PC-3 (cell line): ENCODE measurements around the gene ROS1. TPM values are rescaled to one million over a fixed set of nuclear protein-coding genes. Genes with fewer than 3 reads are reported as not detected.

Experiments used
- ATAC-seq: fragments of 200-7000 bp; cut with Tn5 transposase; 2 replicates; pipeline ENCODE4 v1.9.1; 2020; ENCODE audit warnings: mild to moderate bottlenecking, moderate library complexity
- BruUV-seq: library from RNA; stranded (reverse); fragments of 400-500 nt; replicated peaks from 2 replicates; lab custom pipeline; 2021; lab: Mats Ljungman, UMichigan
- CTCF ChIA-PET: fragments of 300-600 bp; sonication (Branson Sonifier 250); formaldehyde crosslinking; loops from one replicate; lab custom pipeline; 2022; ENCODE audit warnings: antibody characterized with exemption; lab: Charles Lee
- POLR2A ChIA-PET: fragments of 300-600 bp; sonication (Branson Sonifier 250); formaldehyde crosslinking; loops from one replicate; lab custom pipeline; 2022; ENCODE audit warnings: antibody characterized with exemption; ENCODE audit not compliant: unreplicated experiment; lab: Charles Lee
- DNase-seq: peaks from one replicate; pipeline ENCODE4 v3.0.0-alpha.2; 2015
- H2AFZ ChIP-seq: fragments of 300-600 bp; sonication (generic); 2 replicates; pipeline ENCODE4 v1.6.0; 2016; ENCODE audit warnings: antibody characterized with exemption, low read length
- H3F3A ChIP-seq: fragments of 300-600 bp; sonication (generic); one replicate; pipeline ENCODE4 v1.6.0; 2017; ENCODE audit warnings: antibody characterized with exemption, low read length, control low read depth, mild to moderate bottlenecking; ENCODE audit not compliant: unreplicated experiment
- H3K27ac ChIP-seq: fragments of 300-600 bp; sonication (generic); 2 replicates; pipeline ENCODE4 v1.5.1; 2016; ENCODE audit warnings: mild to moderate bottlenecking, low read length
- H3K27me3 ChIP-seq: fragments of 300-600 bp; sonication (generic); 2 replicates; pipeline ENCODE4 v1.6.1; 2016; ENCODE audit warnings: low read length, mixed read lengths
- H3K36me3 ChIP-seq: fragments of 300-600 bp; sonication (generic); 2 replicates; pipeline ENCODE4 v1.6.1; 2016; ENCODE audit warnings: low read depth, mixed run types, low read length, mixed read lengths
- H3K4me1 ChIP-seq: fragments of 300-600 bp; sonication (generic); 2 replicates; pipeline ENCODE4 v1.5.1; 2016; ENCODE audit warnings: low read length; ENCODE audit not compliant: insufficient read depth
- H3K4me2 ChIP-seq: fragments of 300-600 bp; sonication (generic); 2 replicates; pipeline ENCODE4 v1.6.0; 2016; ENCODE audit warnings: low read length
- H3K4me3 ChIP-seq: fragments of 300-600 bp; sonication (generic); 2 replicates; pipeline ENCODE4 v1.5.1; 2016; ENCODE audit warnings: mild to moderate bottlenecking, low read length, mixed read lengths
- H3K79me2 ChIP-seq: fragments of 300-600 bp; sonication (generic); 2 replicates; pipeline ENCODE4 v1.6.1; 2017; ENCODE audit warnings: low read length, mixed read lengths
- H3K9ac ChIP-seq: fragments of 300-600 bp; sonication (generic); 2 replicates; pipeline ENCODE4 v1.6.0; 2016; ENCODE audit warnings: mild to moderate bottlenecking, low read length
- H3K9me2 ChIP-seq: fragments of 300-600 bp; sonication (generic); replicated peaks from 2 replicates; pipeline ENCODE4 v1.6.1; 2016; ENCODE audit warnings: mixed run types, low read length, mixed read lengths
- H3K9me3 ChIP-seq: fragments of 300-600 bp; sonication (generic); 2 replicates; pipeline ENCODE4 v1.6.1; 2016; ENCODE audit warnings: low read length, mixed read lengths
- H4K20me1 ChIP-seq: fragments of 300-600 bp; sonication (generic); 2 replicates; pipeline ENCODE4 v1.6.1; 2016; ENCODE audit warnings: low read length, mixed read lengths
- CTCF ChIP-seq: fragments of 300-600 bp; sonication (generic); conservative IDR thresholded peaks from 2 replicates; pipeline ENCODE4 v1.5.1; 2017; ENCODE audit warnings: antibody characterized with exemption, low read depth, mild to moderate bottlenecking, low read length
- EZH2 ChIP-seq: fragments of 300-600 bp; sonication (generic); IDR thresholded peaks from one replicate; pipeline ENCODE4 v1.6.1; 2017; ENCODE audit warnings: antibody characterized with exemption, mild to moderate bottlenecking, low read length; ENCODE audit not compliant: unreplicated experiment
- EZH2phosphoT487 ChIP-seq: fragments of 300-600 bp; sonication (generic); IDR thresholded peaks from 2 replicates; pipeline ENCODE4 v1.6.1; 2018; ENCODE audit warnings: mild to moderate bottlenecking, antibody characterized with exemption, low read length, borderline replicate concordance
- intact Hi-C: fragments of 100-400 bp; cut with micrococcal nuclease; formaldehyde crosslinking; loops from 2 replicates; pipeline ENCODE4 v1.9.0; 2023
- total RNA-seq: library from RNA; depleted of rRNA; stranded (reverse); fragments of >200 nt; gene quantifications from 2 replicates; pipeline ENCODE4 v1.2.3, GENCODE V29; 2014

ROS1 gene
- total RNA-seq, 1 experiment from 2014 or later, result 0.07 TPM

GRCh38 chr6:117267766-117268534, 157.8 kb downstream of the ROS1 start:
- H3K4me1 ChIP-seq, result no peaks in the 10 kb centered on the region
- H3K4me2 ChIP-seq, result no peak overlapping the region
- no peaks in the 10 kb centered on the region for H3K9me3 ChIP-seq
- intact Hi-C loops, result no loop called here
- no peaks in the 10 kb centered on the region for H3F3A ChIP-seq
- DNase-seq (no peak), ATAC-seq (no peak; the same call in 1 of the 2 replicates)
- H3K9ac ChIP-seq, result no peak overlapping the region
- no peak overlapping the region for H2AFZ ChIP-seq
- H3K27ac ChIP-seq, result no peak overlapping the region
- POLR2A ChIA-PET, result no interaction called here
- TF ChIP-seq EZH2phosphoT487 (no peak), EZH2 (no peak), CTCF (peak; percentile 34; the same call in 1 of the 2 replicates)
- H3K9me2 ChIP-seq, result no peaks in the 10 kb centered on the region
- no peaks in the 10 kb centered on the region for H3K36me3 ChIP-seq
- no peaks in the 10 kb centered on the region for H3K79me2 ChIP-seq
- peaks cover 79% of the 10 kb centered on the region for H3K27me3 ChIP-seq
- no peaks in the 10 kb centered on the region for H4K20me1 ChIP-seq
- H3K4me3 ChIP-seq, result no peak overlapping the region
- BruUV-seq, result no TSS peak
- CTCF ChIA-PET, result no interaction called here

GRCh38 chr6:117267054-117267347, 158.7 kb downstream of the ROS1 start:
- Histone ChIP-seq H3K27me3 (peaks cover 78% of the 10 kb centered on the region), H4K20me1 (no peaks in the 10 kb centered on the region), H3F3A (no peaks in the 10 kb centered on the region), H3K27ac (no peak overlapping the region), H2AFZ (no peak overlapping the region), H3K4me3 (no peak overlapping the region), H3K4me2 (no peak overlapping the region), H3K36me3 (no peaks in the 10 kb centered on the region), H3K9me3 (no peaks in the 10 kb centered on the region), H3K9ac (no peak overlapping the region), H3K4me1 (no peaks in the 10 kb centered on the region), H3K9me2 (no peaks in the 10 kb centered on the region), H3K79me2 (no peaks in the 10 kb centered on the region)
- TF ChIP-seq EZH2phosphoT487 (no peak), EZH2 (no peak), CTCF (no peak)
- no peak for ATAC-seq
- CTCF ChIA-PET, result no interaction called here
- POLR2A ChIA-PET, result no interaction called here
- intact Hi-C loops, result no loop called here
- no TSS peak for BruUV-seq
- no peak for DNase-seq
